CD4-positive, alpha-beta T cell (primary cell): Measurements from ENCODE around the gene STAC. TPM values are rescaled to one million over a fixed set of nuclear protein-coding genes. Genes with fewer than 3 reads are reported as not detected.

Experiments used
- ATAC-seq: fragments of 200-7000 bp; cut with Tn5 transposase; one replicate; pipeline ENCODE4 v1.10.0; 2022; ENCODE audit warnings: mild to moderate bottlenecking; ENCODE audit not compliant: poor library complexity
- CTCF ChIA-PET: fragments of 350-600 bp; sonication (Branson Sonifier 250); formaldehyde crosslinking; loops from one replicate; lab custom pipeline; 2021; ENCODE audit warnings: antibody characterized with exemption, inconsistent platforms; lab: Charles Lee
- POLR2A ChIA-PET: fragments of 350-600 bp; sonication (Branson Sonifier 250); formaldehyde crosslinking; loops from one replicate; lab custom pipeline; 2021; ENCODE audit warnings: antibody characterized with exemption, inconsistent platforms; lab: Charles Lee
- DNase-seq, 14 experiments: peaks; one replicate each; pipeline ENCODE4 v3.0.0-alpha.2; 2013 to 2020; ENCODE audit warnings: mixed read lengths in 2 of 14
- H3K27ac ChIP-seq, 2 donors: one replicate each; pipeline versions ENCODE4 v1.5.1 to v1.7.0; 2013; ENCODE audit warnings: low read length in 2 of 2, low read depth in 1 of 2, mild to moderate bottlenecking in 1 of 2
- H3K27me3 ChIP-seq, 2 experiments: 1 replicate in 1 of 2; 2 replicates in 1 of 2; pipeline versions ENCODE4 v1.6.1 to v1.7.0; 2013; ENCODE audit warnings: low read length in 2 of 2, control low read depth in 1 of 2, mild to moderate bottlenecking in 1 of 2, moderate library complexity in 1 of 2; ENCODE audit not compliant: insufficient read depth in 2 of 2, control insufficient read depth in 1 of 2
- H3K36me3 ChIP-seq: one replicate; pipeline ENCODE4 v1.6.1; 2013; ENCODE audit warnings: low read length, control low read depth; ENCODE audit not compliant: insufficient read depth
- H3K4me1 ChIP-seq: one replicate; pipeline ENCODE4 v1.6.1; 2013; ENCODE audit warnings: low read length, control low read depth; ENCODE audit not compliant: insufficient read depth
- H3K4me3 ChIP-seq: one replicate; pipeline ENCODE4 v1.5.1; 2013; ENCODE audit warnings: mild to moderate bottlenecking, low read length, moderate library complexity
- H3K9me3 ChIP-seq, 2 experiments: 1 replicate in 1 of 2; 2 replicates in 1 of 2; pipeline versions ENCODE4 v1.6.1 to v1.7.0; 2013; ENCODE audit warnings: low read length in 2 of 2, mild to moderate bottlenecking in 2 of 2, control low read depth in 1 of 2, moderate library complexity in 1 of 2; ENCODE audit not compliant: control insufficient read depth in 1 of 2, insufficient read depth in 1 of 2
- H3K27ac Mint-ChIP-seq: one replicate; pipeline ENCODE4 v1.8.0; 2020; ENCODE audit warnings: mixed read lengths
- H3K27me3 Mint-ChIP-seq: one replicate; pipeline ENCODE4 v1.8.0; 2021; ENCODE audit warnings: mixed read lengths
- H3K36me3 Mint-ChIP-seq: one replicate; pipeline ENCODE4 v1.8.0; 2021; ENCODE audit warnings: low read depth, mixed read lengths
- H3K4me1 Mint-ChIP-seq: one replicate; pipeline ENCODE4 v1.8.0; 2021; ENCODE audit warnings: low read depth, mixed read lengths
- H3K4me3 Mint-ChIP-seq: one replicate; pipeline ENCODE4 v1.8.0; 2020; ENCODE audit warnings: mild to moderate bottlenecking, mixed read lengths
- H3K9me3 Mint-ChIP-seq: one replicate; pipeline ENCODE4 v1.8.0; 2020; ENCODE audit warnings: mixed read lengths
- intact Hi-C, 2 experiments: fragments of 100-400 bp; cut with DNase I in 1 of 2; cut with micrococcal nuclease in 1 of 2; formaldehyde crosslinking; loops; one replicate each; pipeline versions ENCODE4 v1.15.1 to v1.9.0; 2023 to 2025; cut with DNase I, micrococcal nuclease
- total RNA-seq, 174 experiments: library from RNA in 2 of 174; stranded (reverse) in 2 of 174; gene quantifications; one replicate each; pipeline ENCODE4 v1.2.3 and lab custom pipeline; 2021 to 2026
- TF ChIP-seq, protein P1 (sequence below): fragments of 200-600 bp; IDR thresholded peaks from one replicate; pipeline ENCODE4 v1.8.0; 2022; ENCODE audit warnings: antibody characterized with exemption, mild to moderate bottlenecking

The STAC gene
- total RNA-seq, 2 experiments from 2014 or later: not detected

DNA sequence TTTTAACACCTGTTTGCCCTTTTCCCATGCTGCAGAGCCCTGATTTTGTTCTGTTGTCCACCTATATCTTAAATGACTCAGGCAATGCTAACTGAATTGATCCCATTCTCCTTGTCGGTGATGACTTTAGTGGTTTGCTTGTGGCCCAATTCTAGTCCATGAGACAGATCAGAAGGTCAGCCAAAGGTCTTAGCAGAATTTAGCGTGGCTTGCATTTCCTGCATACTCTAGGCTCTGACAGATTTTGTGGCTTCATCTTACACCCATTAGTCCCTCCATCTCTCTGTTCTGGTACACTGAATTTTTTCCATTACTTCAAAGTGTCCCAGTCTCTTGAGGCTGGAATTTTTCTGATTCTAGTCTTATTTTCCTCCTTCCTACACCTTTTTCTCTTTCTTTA lies 161.9 kb downstream of the STAC start:
- intact Hi-C loops: no loop called here
- CTCF ChIA-PET: no interaction called here
- POLR2A ChIA-PET: no interaction called here

DNA sequence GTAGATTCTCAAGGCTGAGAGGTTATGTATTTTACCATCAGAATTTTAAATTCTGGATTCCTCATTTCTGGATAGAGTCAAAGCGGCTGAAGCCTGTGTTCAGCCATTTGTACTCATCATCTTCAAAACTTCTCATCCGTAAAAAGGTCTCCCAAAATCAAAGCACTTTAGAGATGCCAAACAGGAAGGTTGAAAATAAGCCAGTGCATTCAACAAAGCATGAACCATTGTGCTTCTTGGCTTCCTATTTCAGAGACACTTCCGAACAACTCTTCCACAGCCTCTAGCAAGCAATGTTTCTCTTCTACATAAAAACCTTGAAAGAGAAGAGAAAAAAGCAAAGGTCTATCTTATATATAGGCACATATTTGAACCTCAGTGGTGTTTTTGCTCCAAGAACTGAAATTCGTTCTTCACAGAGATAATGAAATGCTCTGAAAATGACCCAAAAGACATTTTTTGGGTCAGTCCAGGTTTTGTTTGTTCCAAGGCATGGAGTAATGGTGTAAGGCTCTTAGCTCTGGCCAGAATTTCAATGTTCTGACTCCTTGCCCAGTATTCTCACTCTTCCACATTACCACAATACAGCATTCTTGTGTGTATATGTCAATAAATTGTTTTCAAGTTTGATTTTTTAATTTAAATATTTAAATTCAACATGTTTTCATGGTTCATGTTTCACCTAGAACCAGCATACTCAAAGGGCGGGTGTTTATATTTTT lies 163.1 kb downstream of the STAC start:
- POLR2A ChIA-PET: no interaction called here
- H3K4me1 ChIP-seq: no peaks in the 10 kb centered on the region
- no peak overlapping the region for H3K27ac ChIP-seq
- TF ChIP-seq, protein P1, sequence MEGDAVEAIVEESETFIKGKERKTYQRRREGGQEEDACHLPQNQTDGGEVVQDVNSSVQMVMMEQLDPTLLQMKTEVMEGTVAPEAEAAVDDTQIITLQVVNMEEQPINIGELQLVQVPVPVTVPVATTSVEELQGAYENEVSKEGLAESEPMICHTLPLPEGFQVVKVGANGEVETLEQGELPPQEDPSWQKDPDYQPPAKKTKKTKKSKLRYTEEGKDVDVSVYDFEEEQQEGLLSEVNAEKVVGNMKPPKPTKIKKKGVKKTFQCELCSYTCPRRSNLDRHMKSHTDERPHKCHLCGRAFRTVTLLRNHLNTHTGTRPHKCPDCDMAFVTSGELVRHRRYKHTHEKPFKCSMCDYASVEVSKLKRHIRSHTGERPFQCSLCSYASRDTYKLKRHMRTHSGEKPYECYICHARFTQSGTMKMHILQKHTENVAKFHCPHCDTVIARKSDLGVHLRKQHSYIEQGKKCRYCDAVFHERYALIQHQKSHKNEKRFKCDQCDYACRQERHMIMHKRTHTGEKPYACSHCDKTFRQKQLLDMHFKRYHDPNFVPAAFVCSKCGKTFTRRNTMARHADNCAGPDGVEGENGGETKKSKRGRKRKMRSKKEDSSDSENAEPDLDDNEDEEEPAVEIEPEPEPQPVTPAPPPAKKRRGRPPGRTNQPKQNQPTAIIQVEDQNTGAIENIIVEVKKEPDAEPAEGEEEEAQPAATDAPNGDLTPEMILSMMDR: no peak
- no peaks in the 10 kb centered on the region for H3K9me3 Mint-ChIP-seq
- H3K36me3 Mint-ChIP-seq: no peaks in the 10 kb centered on the region
- H3K9me3 ChIP-seq: peaks cover 0 to 4% of the 10 kb centered on the region in 2 experiments
- no peaks in the 10 kb centered on the region for H3K27me3 ChIP-seq
- ATAC-seq (no peak), DNase-seq (no peak)
- no peaks in the 10 kb centered on the region for H3K36me3 ChIP-seq
- H3K27me3 Mint-ChIP-seq: no peaks in the 10 kb centered on the region
- intact Hi-C loops: no loop called here
- H3K27ac Mint-ChIP-seq: no peak overlapping the region
- H3K4me3 Mint-ChIP-seq: no peak overlapping the region
- no peak overlapping the region for H3K4me3 ChIP-seq
- H3K4me1 Mint-ChIP-seq: no peaks in the 10 kb centered on the region
- CTCF ChIA-PET: no interaction called here

More for the DNA sequence above, 161.9 kb downstream of the STAC start:
- Mint-ChIP-seq H3K36me3 (no peaks in the 10 kb centered on the region), H3K27me3 (no peaks in the 10 kb centered on the region), H3K4me3 (no peak overlapping the region), H3K27ac (no peak overlapping the region), H3K4me1 (no peaks in the 10 kb centered on the region), H3K9me3 (no peaks in the 10 kb centered on the region)
- no peaks in the 10 kb centered on the region for H3K4me1 ChIP-seq
- peaks cover 0 to 4% of the 10 kb centered on the region in 2 experiments for H3K9me3 ChIP-seq
- no peaks in the 10 kb centered on the region for H3K27me3 ChIP-seq
- DNase-seq: no peak
- no peak for ATAC-seq
- no peak overlapping the region for H3K27ac ChIP-seq
- H3K4me3 ChIP-seq: no peak overlapping the region
- no peaks in the 10 kb centered on the region for H3K36me3 ChIP-seq
- TF ChIP-seq, protein P1: no peak

DNA sequence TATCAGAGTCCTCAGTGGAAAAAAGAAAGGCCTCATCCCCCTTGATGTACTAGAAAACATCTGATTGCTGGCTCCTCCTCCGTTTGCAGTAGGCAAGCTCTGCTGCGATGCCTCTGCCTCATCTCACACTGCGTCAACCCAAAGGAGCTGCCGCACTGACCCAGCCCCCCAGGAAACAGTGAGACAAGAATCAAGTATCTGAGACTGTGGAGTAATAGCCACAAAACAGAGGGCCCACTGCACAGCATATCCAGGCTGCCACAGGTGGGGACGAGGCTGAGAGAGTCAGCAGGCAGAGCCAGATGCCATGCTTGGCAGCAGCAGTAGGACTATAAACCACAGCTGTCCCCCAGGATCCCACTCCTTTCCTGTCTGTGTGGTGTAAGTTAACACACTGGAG lies 165.9 kb downstream of the STAC start:
- no peak overlapping the region for H3K4me3 ChIP-seq
- no peaks in the 10 kb centered on the region for H3K36me3 ChIP-seq
- no peak overlapping the region for H3K4me3 Mint-ChIP-seq
- DNase-seq (no peak), ATAC-seq (no peak)
- no peak overlapping the region for H3K27ac ChIP-seq
- intact Hi-C loops: no loop called here
- ChIA-PET POLR2A (no interaction called here), CTCF (no interaction called here)
- no peaks in the 10 kb centered on the region for H3K9me3 Mint-ChIP-seq
- H3K27ac Mint-ChIP-seq: no peak overlapping the region
- no peaks in the 10 kb centered on the region for H3K4me1 ChIP-seq
- H3K9me3 ChIP-seq: peaks cover 0 to 4% of the 10 kb centered on the region in 2 experiments
- no peaks in the 10 kb centered on the region for H3K36me3 Mint-ChIP-seq
- no peaks in the 10 kb centered on the region for H3K27me3 ChIP-seq
- H3K27me3 Mint-ChIP-seq: no peaks in the 10 kb centered on the region
- H3K4me1 Mint-ChIP-seq: no peaks in the 10 kb centered on the region
- TF ChIP-seq, protein P1: no peak
